NCI-H748 treated with DMSO at 0.1 percent for 48 hours (cell line): ENCODE results near the gene GDPD3.
A peak's percentile ranks its signal among the peaks of the same experiment; 100 is the strongest.
"Not testable (repeated sequence)": the region's sequence is repeated elsewhere in the genome, so short reads cannot be mapped to it uniquely, and the experiment has no call there.

Experiments used
- DNase-seq: peaks from one replicate; lab custom pipeline; 2025; lab: John Stamatoyannopoulos, UW

The GDPD3 gene

GRCh38 chr16:30122604-30123160 lies 9.3 kb upstream of the GDPD3 start:
- DNase-seq: no peak

- DNase-seq: no peak
Observed at GRCh38 chr16:30121741-30122571, 8.6 kb upstream of the GDPD3 start.

GRCh38 chr16:30120340-30121105 lies 7.2 kb upstream of the GDPD3 start:
- DNase-seq: no peak

- no peak for DNase-seq
Observed at GRCh38 chr16:30119428-30119827, 6.1 kb upstream of the GDPD3 start.

- no peak for DNase-seq
Observed at GRCh38 chr16:30117768-30118167, 4.4 kb upstream of the GDPD3 start.

GRCh38 chr16:30116291-30117207 lies 3.2 kb upstream of the GDPD3 start:
- no peak for DNase-seq

GRCh38 chr16:30115238-30115637 lies 1.9 kb upstream of the GDPD3 start:
- no peak for DNase-seq

GRCh38 chr16:30114833-30115232 lies 1.5 kb upstream of the GDPD3 start:
- not testable (repeated sequence) for DNase-seq

- no peak for DNase-seq
Observed at GRCh38 chr16:30114411-30114810, 1.1 kb upstream of the GDPD3 start.

GRCh38 chr16:30113711-30114333 lies 485 bp upstream of the GDPD3 start:
- DNase-seq: no peak

- DNase-seq: no peak
Observed at GRCh38 chr16:30112197-30113030, 923 bp downstream of the GDPD3 start.

GRCh38 chr16:30110661-30111060 lies 2.7 kb downstream of the GDPD3 start:
- no peak for DNase-seq

- no peak for DNase-seq
Observed at GRCh38 chr16:30108059-30108850, 5.1 kb downstream of the GDPD3 start.

- no peak for DNase-seq
Observed at GRCh38 chr16:30104492-30104891, 8.8 kb downstream of the GDPD3 start.

GRCh38 chr16:30104090-30104489 lies 9.2 kb downstream of the GDPD3 start:
- DNase-seq: no peak

- no peak for DNase-seq
Observed at GRCh38 chr16:30096862-30097563, 16.3 kb downstream of the GDPD3 start.

- peak; percentile 42 for DNase-seq
Observed at GRCh38 chr16:30096105-30096861, 17.1 kb downstream of the GDPD3 start, which contains the start of gene YPEL3. YPEL3 (minus strand) TSS chr16:30096213; CDS start chr16:30095482, 731 bp downstream.
